GM19328 (cell line): Measurements from ENCODE around the gene TP53TG3D.
"Not testable (repeated sequence)": the region's sequence is repeated elsewhere in the genome, so short reads cannot be mapped to it uniquely, and the experiment has no call there.

Experiments
- ATAC-seq: cut with Tn5 transposase; IDR thresholded peaks from one replicate; pipeline ENCODE4 v1.9.1; 2021; ENCODE audit warnings: mild to moderate bottlenecking, moderate library complexity; ENCODE audit not compliant: unreplicated experiment

TP53TG3D gene

GRCh38 chr16:32252986-32253385, at the start of gene TP53TG3D:
Gene TP53TG3D, plus strand, starts transcription at chr16:32253286. Its CDS starts 68 bp downstream, at chr16:32253354.
- not testable (repeated sequence) for ATAC-seq

- ATAC-seq = not testable (repeated sequence)
Measured at GRCh38 chr16:32253507-32253906, 421 bp downstream of the TP53TG3D start.

- not testable (repeated sequence) for ATAC-seq
Measured at GRCh38 chr16:32261526-32261925, 8.4 kb downstream of the TP53TG3D start.

- ATAC-seq = not testable (repeated sequence)
Measured at GRCh38 chr16:32263552-32263951, 10.5 kb downstream of the TP53TG3D start.

- not testable (repeated sequence) for ATAC-seq
Measured at GRCh38 chr16:32281910-32282309, 28.8 kb downstream of the TP53TG3D start.

GRCh38 chr16:32283024-32283423, 29.9 kb downstream of the TP53TG3D start:
- not testable (repeated sequence) for ATAC-seq

GRCh38 chr16:32283917-32284495, 30.9 kb downstream of the TP53TG3D start:
- ATAC-seq = not testable (repeated sequence)

GRCh38 chr16:32284800-32285796, 32.0 kb downstream of the TP53TG3D start:
- not testable (repeated sequence) for ATAC-seq

- ATAC-seq = not testable (repeated sequence)
Measured at GRCh38 chr16:32286193-32286592, 33.1 kb downstream of the TP53TG3D start.

- not testable (repeated sequence) for ATAC-seq
Measured at GRCh38 chr16:32287743-32288142, 34.7 kb downstream of the TP53TG3D start.

GRCh38 chr16:32289197-32289596, 36.1 kb downstream of the TP53TG3D start:
- ATAC-seq = not testable (repeated sequence)

GRCh38 chr16:32302776-32303175, 49.7 kb downstream of the TP53TG3D start:
- ATAC-seq = not testable (repeated sequence)
